Measurements from ENCODE around the gene INPP5D. TPM values are rescaled to one million over a fixed set of nuclear protein-coding genes. Genes with fewer than 3 reads are reported as not detected.

The INPP5D gene
- polyA plus RNA-seq, 1 donor (not counting 4 experiments of a cell fraction or from before 2014, with no cell fraction given): 7.5 TPM

DNA sequence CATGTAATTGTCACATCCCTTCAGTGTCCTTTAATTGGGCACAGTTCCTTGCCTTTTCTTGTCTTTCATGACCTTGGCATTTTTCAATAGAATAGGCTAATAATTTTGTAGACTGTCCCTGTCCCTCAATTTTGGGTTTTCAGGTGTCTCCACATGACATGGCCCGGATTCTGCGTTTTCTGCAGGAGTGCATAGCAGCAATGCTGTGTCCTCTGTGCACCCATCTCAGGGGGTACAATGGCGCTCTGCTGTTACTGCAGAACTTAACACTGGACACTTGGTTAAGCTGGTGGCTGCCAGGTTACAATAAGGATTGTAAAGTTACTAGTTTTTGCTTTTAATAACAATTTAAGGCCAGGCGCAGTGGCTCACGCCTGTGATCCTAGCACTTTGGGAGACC, 51.3 kb downstream of the INPP5D start:
- FAIRE-seq (no peak), DNase-seq (ENCODE audit: low read depth, low spot score) (no peak)
- no peaks in the 10 kb centered on the region for H3K36me3 ChIP-seq (ENCODE audit: control insufficient read depth in 2 of 2, extremely low read depth in 1 of 2, insufficient read depth in 2 of 2, low read length in 2 of 2)
- no peaks in the 10 kb centered on the region for H3K4me1 ChIP-seq (ENCODE audit: control insufficient read depth, extremely low read depth, insufficient read depth, low read length)
- H2AFZ ChIP-seq (ENCODE audit: control insufficient read depth, low read length): no peak overlapping the region
- H3K79me2 ChIP-seq (ENCODE audit: control insufficient read depth, insufficient read depth, low read length): no peaks in the 10 kb centered on the region
- peaks cover 46% of the 10 kb centered on the region for H3K27me3 ChIP-seq (ENCODE audit: control insufficient read depth, extremely low read depth, insufficient read depth, low read length)
- H3K4me3 ChIP-seq (ENCODE audit: control insufficient read depth in 2 of 3, extremely low read depth in 1 of 3, insufficient read depth in 2 of 3, low read depth in 1 of 3, low read length in 3 of 3): no peak overlapping the region
- no peak overlapping the region for H3K9ac ChIP-seq (ENCODE audit: control insufficient read depth, extremely low read depth, insufficient read depth, low read length)
- dilution Hi-C loops (cut with MboI; ENCODE audit: extremely low pct_ligation_motif_present, low sequenced_read_pairs): no loop called here
- TF ChIP-seq, protein P1, sequence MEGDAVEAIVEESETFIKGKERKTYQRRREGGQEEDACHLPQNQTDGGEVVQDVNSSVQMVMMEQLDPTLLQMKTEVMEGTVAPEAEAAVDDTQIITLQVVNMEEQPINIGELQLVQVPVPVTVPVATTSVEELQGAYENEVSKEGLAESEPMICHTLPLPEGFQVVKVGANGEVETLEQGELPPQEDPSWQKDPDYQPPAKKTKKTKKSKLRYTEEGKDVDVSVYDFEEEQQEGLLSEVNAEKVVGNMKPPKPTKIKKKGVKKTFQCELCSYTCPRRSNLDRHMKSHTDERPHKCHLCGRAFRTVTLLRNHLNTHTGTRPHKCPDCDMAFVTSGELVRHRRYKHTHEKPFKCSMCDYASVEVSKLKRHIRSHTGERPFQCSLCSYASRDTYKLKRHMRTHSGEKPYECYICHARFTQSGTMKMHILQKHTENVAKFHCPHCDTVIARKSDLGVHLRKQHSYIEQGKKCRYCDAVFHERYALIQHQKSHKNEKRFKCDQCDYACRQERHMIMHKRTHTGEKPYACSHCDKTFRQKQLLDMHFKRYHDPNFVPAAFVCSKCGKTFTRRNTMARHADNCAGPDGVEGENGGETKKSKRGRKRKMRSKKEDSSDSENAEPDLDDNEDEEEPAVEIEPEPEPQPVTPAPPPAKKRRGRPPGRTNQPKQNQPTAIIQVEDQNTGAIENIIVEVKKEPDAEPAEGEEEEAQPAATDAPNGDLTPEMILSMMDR (optimal IDR thresholded peaks at IDR 0.05 in 1 of 3, IDR thresholded peaks at IDR 0.05 in 1 of 3, conservative IDR thresholded peaks at IDR 0.05 in 1 of 3; ENCODE audit: extremely low read depth in 1 of 3, insufficient read depth in 2 of 3, low read length in 3 of 3): no peak
- H3K4me2 ChIP-seq (ENCODE audit: control insufficient read depth, extremely low read depth, insufficient read depth, low read depth, low read length): no peak overlapping the region
- H4K20me1 ChIP-seq (ENCODE audit: control insufficient read depth, extremely low read depth, insufficient read depth, low read length): no peaks in the 10 kb centered on the region
- no peaks in the 10 kb centered on the region for H3K9me3 ChIP-seq (ENCODE audit: control insufficient read depth, low read depth, low read length)
- H3K27ac ChIP-seq (ENCODE audit: control insufficient read depth, insufficient read depth, low read length): no peak overlapping the region
- H3K9me1 ChIP-seq (ENCODE audit: control insufficient read depth, extremely low read depth, insufficient read depth, low read length): no peaks in the 10 kb centered on the region

DNA sequence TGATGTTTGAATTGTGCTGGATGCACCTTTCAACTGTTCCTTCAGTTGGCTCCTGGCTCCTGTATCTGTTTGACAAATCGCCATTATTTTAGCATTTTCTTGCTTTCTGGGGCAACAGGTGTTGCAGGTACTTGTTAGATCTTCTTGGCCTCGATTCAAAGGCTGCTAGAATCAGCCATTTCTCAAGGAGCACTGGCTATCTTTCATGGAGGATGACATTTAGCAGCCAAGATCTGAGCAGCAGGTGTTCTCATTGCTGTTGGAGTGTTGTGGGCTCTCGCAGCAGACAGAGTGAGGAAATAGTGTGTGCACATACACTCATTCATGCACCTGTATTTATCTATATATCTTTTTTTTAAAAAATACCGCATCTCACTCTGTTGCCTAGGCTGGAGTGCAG, 52.2 kb downstream of the INPP5D start:
- Histone ChIP-seq H3K27me3 (ENCODE audit: control insufficient read depth, extremely low read depth, insufficient read depth, low read length) (peaks cover 38% of the 10 kb centered on the region), H3K4me1 (ENCODE audit: control insufficient read depth, extremely low read depth, insufficient read depth, low read length) (no peaks in the 10 kb centered on the region), H3K27ac (ENCODE audit: control insufficient read depth, insufficient read depth, low read length) (no peak overlapping the region), H4K20me1 (ENCODE audit: control insufficient read depth, extremely low read depth, insufficient read depth, low read length) (no peaks in the 10 kb centered on the region), H3K4me3 (ENCODE audit: control insufficient read depth in 2 of 3, extremely low read depth in 1 of 3, insufficient read depth in 2 of 3, low read depth in 1 of 3, low read length in 3 of 3) (no peak overlapping the region), H3K9me1 (ENCODE audit: control insufficient read depth, extremely low read depth, insufficient read depth, low read length) (no peaks in the 10 kb centered on the region), H3K36me3 (ENCODE audit: control insufficient read depth in 2 of 2, extremely low read depth in 1 of 2, insufficient read depth in 2 of 2, low read length in 2 of 2) (no peaks in the 10 kb centered on the region), H2AFZ (ENCODE audit: control insufficient read depth, low read length) (no peak overlapping the region), H3K9ac (ENCODE audit: control insufficient read depth, extremely low read depth, insufficient read depth, low read length) (no peak overlapping the region), H3K79me2 (ENCODE audit: control insufficient read depth, insufficient read depth, low read length) (no peaks in the 10 kb centered on the region), H3K4me2 (ENCODE audit: control insufficient read depth, extremely low read depth, insufficient read depth, low read depth, low read length) (no peak overlapping the region), H3K9me3 (ENCODE audit: control insufficient read depth, low read depth, low read length) (no peaks in the 10 kb centered on the region)
- TF ChIP-seq, protein P1 (optimal IDR thresholded peaks at IDR 0.05 in 1 of 3, IDR thresholded peaks at IDR 0.05 in 1 of 3, conservative IDR thresholded peaks at IDR 0.05 in 1 of 3; ENCODE audit: extremely low read depth in 1 of 3, insufficient read depth in 2 of 3, low read length in 3 of 3): no peak
- TF ChIP-seq EZH2 (IDR thresholded peaks at IDR 0.05; ENCODE audit: low read length): no peak
- DNase-seq (ENCODE audit: low read depth, low spot score) (no peak), FAIRE-seq (no peak)
- dilution Hi-C loops (cut with MboI; ENCODE audit: extremely low pct_ligation_motif_present, low sequenced_read_pairs): no loop called here
